ENCODE measurements around the gene FIGNL2.
A peak's percentile ranks its signal among the peaks of the same experiment; 100 is the strongest.
"Not testable (repeated sequence)": the region's sequence is repeated elsewhere in the genome, so short reads cannot be mapped to it uniquely, and the experiment has no call there.

The FIGNL2 gene

DNA sequence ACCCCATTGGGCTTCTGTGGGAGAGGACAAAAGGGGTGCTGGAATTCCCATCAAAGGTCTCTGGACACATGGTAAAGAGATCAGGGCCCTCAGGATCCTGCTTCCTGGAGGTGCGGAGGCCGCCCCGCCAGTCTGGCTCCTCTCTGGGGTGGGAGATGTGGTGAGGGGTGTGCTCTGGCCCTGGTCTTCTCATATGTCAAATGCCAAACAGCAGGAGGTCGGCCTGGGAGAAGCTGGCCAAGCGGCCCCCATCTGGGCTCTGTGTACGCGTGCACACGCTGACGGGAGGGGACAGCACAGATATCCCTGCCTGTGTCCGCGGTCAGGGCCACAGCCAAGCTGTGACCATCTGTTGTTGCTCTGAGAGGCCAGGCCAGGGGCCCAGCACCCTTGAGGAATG is 14.1 kb downstream of the FIGNL2 start:
- no peak for DNase-seq (ENCODE audit: low read depth)

DNA sequence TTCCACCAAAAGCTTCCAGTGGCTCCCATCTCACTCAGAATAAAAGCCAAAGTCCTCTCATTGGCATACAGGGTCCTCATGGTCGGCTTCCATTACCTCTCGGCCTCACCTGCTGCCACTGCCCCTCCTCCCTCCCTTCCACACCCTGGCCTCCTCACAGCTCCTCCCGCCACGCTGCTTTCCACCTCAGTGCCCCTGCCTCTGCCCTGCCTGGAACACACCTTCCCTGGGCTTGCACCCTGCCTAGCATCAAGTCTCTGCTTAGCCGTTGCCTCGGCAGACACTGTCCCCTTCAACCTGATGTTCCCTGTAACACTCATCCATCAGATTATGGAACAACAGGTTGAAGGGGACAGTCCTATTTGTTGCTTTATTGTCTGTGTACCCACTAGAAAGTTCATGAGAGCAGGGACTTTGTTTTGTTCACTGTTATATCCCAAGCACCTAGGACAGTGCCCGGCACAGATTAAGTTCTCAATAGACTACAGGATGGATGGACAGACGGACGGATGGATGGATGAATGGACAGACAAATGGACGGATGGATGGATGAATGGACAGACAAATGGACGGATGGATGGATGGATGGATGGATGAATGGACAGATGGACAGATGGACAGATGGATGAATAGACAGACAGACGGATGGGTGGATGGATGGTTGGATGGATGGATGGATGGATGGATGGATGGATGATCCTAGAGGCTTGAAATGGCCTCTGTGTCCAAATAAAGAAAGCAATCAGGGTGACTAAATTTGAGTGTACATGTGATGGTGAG is 14.9 kb downstream of the FIGNL2 start:
- no peak for DNase-seq (ENCODE audit: low read depth)

DNA sequence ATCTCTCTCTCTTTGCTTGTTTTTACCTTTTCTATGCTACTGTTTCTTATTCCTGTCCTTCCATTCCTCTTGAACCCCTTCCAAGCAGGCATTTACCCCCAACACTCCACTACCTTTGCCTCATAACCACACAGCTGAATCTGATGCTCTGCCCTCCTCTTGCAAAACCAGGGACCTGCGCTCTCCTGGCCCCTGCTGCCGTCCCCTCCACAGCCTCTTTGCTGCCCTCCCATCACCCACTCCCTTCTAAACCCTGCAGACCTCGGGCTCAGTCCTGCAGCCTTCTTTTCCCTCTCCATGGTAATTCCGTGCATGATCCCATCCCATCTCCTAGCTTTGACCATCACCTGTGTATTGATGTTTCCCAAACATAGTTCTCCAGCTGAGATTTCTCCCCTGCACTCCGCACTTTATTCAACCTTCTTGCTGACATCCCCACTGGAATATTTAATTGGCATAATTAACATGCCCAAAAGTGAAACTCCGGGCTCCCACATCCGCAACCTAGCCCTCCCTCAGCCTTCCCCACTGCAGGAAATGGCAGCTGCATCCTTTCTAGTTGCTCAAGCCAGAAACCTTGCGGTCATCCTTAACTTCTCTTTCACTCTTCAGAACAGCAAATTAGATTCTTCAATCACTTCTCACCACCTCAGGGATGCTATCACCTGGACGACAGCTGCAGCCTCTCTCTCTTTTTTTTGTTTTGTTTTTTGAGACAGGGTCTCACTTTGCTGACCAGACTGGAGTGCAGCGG is 16.0 kb downstream of the FIGNL2 start:
- DNase-seq (ENCODE audit: low read depth), result no peak

DNA sequence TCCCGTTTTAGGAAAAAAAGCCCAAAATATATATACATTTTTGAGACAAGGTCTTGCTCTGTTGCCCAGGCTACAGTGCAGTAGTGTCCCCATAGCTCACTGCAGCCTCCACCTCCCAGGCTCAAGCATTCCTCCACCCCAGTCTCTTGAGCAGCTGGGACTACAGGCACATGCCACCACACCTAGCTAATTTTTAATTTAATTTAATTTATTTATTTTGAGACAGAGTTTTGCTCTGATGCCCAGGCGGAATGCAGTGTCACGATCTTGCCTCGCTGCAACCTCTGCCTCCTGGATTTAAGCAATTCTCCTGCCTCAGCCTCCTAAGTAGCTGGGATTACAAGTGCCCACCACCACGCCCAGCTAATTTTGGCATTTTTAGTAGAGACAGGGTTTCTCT is 16.7 kb downstream of the FIGNL2 start:
- DNase-seq (ENCODE audit: low read depth), result not testable (repeated sequence)

DNA sequence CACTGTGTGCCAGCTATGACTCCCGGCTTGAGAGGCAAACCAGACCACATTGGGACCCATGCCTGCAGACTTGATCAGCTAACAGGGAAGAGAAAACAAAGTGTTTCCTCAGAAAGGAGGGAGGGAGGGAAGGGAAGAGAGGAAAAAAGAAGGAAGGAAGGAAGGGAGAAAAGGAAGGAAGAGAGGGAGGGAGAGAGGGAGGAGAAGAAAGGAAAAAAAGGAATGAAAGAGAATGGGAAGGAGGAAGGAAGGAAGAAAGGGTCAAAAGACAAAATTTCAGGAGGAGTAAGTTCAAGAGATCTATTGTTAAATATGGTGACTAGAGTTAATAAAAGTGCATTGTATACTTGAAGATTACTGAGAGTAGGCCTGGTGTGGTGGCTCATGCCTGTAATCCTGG is 18.9 kb downstream of the FIGNL2 start:
- DNase-seq (ENCODE audit: low read depth), result no peak

DNA sequence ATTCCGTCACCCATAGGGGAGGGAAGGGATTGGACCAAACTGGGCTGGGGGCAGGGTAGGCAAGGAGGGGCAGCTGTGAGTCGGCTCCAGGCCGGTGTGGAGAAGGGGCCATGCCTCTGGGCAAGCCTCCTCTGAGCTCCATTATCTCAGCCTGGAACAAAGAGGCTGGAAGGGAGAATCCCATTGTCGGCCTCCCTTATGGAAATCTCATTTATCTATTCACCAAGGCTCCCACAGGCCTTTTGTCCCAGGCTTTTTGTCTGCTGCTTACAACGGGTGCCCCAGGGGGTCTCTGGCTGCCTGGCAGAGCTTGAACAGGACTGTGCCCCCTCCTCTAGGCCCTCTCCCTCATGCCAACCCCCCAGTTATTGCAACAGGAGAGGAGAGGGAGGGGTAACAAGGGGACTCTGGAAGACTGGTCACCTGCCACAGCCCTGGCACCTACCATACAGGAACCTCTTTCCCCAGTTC is 19.5 kb downstream of the FIGNL2 start:
- no peak for DNase-seq (ENCODE audit: low read depth)

DNA sequence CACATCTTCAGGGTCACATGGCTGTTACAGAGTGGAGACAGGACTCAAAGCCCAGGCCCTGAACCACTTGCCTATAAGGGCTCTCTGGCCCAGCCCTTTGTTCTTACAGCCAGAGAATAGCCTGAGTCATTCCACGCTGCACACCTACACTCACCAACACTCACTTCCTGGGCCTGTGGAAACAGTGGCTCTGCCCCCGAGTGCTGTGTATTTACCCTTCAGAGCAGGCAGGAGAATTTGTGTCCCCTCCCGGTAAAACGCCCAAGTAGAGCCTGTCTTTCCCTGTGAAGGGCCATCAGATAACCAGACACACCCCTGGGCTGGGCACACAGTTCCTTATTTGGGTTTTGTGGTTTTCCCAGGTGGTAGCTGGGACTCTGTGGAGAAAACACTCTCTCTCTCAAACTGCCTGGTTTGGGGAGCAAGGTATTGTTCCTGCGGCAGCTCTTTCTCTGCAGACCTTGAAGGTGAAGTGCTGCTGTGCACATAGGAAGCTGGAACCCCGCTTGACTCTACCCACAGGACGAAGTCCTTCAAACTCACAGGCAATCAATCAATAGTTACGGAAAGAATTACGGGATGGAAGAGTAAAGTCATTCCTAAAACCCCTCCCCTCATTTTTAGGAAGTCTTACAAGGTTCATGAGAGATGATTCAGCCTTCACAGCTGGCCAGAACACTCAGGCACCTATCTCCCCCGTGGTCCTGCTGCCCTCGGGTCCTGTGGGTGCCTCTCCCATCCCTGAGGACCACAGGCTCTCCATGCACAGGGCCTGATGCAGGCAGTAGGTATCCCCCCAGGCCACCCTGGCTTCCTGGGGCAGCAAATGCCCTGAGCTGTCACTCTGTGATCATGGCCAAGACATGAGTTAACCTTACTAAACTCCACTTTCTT is 20.3 kb downstream of the FIGNL2 start:
- DNase-seq (ENCODE audit: low read depth), result no peak

DNA sequence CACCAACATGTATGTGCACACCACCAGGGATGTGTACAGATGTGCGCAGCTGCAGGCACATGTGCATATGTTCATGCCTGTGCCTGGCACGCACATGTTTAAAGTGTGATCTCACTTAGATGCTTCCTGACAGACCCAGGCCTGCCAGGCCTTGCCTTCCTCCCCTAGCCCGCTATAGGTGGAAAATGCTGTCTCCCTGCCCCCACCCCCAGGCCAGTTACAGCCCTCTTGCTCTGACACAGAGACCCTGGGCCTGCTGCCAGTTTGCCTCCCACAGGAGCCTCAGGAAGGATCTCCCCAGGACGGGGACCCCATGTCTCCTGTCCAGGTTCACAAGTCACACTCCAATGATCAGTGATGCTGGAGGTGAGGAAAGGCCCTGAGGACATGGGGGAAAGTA is 21.6 kb downstream of the FIGNL2 start:
- DNase-seq (ENCODE audit: low read depth), result no peak

DNA sequence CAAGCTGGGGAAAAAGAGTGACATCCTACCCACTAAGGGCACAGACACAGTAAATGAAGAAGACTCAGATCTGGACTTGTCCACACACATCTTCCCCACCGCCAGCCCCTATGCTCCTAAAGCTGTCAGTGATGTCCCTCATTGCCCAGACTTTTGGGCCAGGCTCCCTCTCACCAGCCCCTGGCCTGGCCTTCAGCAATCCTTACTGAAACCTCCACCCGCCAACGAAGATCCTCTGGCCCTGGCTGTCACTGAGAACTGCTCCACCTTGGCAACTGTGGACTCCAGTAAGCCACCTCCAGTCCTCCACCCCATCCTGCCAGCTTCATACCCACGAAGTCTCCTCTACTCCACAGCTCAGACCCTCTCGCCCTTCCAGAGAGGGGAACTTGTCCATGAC is 23.3 kb downstream of the FIGNL2 start:
- no peak for DNase-seq (ENCODE audit: low read depth)

DNA sequence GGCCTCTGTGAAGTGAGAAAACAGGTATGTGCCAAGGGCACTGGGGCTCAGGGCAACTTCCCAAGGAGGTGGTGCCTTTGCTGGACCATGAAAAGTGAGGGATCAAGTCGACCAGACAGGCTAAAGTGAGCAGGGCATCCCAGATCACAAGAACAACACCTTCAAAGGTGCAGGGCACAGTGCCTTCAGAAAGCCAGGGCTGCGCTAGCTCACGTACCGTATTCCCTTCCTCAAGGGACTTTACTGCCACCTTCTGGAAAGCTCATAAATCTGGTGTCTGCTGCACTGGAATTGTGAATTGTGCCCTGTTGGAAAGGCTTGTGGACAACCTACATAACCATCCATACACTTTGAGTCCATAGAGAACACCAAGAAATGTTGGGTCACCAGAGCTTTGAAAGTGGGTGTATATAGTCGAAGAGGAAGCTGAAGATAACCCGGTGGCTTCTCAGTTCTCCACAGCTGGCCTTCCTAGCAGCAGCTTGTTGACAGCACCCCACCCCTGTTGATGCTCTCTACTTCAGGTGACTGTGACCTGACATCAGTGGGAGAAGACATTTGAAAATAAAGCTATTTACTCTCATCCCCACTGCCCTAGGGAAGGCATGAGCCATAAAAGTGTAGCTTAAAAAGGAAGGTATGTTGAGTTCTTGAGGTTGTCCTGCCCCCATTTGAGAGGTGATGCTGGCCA is 24.5 kb downstream of the FIGNL2 start:
- no peak for DNase-seq (ENCODE audit: low read depth)

DNA sequence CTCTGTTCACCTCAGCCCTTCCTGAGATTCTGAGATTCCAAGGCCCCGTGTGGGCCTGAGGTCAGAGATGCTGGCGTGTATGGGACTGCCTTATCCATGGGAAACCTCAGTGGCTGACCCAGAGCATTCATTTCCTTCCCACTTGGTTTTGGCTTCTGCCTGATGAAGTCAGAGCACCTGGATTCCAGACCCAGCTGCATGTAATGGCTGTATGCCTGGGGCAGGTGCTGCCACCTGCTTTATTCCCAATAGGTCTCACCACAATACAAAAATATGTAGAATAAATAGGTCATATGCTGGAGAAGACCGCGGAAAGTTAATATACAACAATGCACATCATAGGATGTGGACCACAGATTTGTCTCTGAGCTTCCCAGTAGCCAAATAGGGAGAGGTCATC is 25.6 kb downstream of the FIGNL2 start:
- no peak for DNase-seq (ENCODE audit: low read depth)

DNA sequence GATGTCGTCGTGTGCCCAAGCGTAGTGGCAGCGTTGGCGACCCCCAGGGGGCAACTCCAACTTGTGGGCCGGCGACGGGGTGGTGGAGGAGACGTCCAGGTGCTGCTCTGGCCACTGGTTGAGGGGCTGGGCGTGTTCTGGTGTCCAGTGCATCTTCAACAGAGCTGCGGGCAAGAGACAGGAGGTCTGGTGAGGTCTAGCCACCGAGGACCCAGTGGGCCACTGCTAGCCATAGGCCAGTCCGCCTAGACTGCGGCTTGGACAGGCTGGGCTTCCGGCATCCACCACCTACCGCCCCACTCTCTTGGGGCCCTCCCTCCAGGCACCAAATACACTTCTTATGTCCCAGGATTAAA is 26.3 kb downstream of the FIGNL2 start:
- DNase-seq (ENCODE audit: low read depth), result no peak

DNA sequence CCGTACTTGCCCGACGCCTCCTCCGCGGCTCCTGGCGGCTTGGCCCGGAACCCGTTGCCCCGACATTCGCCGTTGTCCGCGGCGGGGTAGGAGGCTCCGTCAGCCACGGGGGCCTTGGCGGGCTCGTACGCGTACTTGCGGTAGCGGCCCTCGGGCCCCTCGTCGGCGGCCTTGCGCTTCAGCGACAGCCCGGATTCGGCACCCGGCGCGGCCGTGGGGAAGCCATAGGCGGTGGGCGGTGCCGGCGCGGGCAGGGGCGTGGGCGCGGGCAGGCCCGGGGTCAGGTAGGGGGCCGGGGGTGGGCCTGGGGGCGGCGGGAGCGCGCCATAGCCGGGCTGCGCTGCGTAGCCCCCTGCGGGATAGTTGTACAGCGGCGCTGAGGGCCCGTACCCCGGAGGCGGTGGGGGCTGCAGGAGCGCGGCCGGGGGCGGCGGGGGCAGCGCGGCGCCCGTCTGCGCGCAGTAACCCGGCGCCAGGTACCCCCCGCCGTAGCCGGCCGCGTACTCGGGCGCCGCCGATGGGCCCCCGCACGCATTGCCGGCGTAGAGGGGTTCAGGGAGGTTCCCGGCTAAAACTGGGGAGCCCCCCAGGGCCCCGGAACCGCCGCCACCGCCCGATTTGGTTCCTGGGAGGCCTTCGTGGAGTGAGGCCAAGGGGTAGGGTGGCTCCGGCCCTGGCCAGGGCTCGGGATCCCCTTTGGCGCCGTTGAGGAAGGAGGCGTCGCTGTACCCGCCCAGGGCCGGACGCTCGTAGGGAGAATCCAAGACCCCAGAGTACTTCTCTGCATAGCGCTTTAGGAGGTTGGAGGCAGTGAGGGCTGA is 26.9 kb downstream of the FIGNL2 start:
- peak; percentile 20 for DNase-seq (ENCODE audit: low read depth)

DNA sequence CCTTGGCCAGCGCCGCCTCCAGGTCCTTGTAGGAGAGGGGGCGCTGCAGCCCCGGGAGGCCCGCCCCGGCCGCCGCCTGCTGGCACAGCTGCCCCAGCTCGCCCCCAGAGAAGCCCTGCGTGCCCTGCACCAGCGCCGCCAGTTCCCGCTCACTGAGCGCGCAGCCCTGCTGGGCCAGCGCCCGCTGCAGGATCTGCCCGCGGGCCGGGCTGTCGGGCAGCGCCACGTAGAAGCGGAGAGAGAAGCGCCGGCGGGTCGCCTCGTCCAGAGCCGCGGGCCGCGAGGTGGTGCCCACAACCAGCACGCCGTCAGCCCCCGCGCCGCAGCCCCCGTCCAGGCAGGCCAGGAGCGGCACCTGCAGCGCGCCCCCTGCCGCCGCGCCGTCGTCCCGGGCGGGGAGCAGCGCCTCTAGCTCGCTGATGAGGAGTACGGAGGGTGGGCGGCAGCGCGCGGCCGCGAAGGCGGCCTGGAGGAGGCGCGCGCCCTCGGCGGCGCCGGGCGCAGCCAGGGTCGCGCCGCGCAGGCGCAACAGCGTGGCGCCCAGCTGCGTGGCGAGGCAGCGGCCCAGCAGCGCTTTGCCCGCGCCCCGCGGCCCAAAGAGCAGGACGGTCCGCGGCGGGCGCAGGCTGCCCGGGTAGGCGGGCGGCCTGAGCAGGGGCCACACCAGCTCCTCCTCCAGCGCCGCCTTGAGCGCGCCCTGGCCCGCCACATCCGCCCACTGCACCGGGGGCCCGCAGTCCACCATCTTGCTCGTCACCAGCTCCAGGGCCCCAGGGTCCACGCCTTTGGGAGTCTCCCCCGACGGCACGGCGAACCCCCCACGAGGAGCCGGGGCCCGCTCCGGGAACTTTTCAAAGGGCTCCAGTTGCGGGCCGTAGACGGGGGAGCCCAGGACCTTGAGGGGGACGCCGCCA is 27.7 kb downstream of the FIGNL2 start:
- peak; percentile 69 for DNase-seq (ENCODE audit: low read depth)

DNA sequence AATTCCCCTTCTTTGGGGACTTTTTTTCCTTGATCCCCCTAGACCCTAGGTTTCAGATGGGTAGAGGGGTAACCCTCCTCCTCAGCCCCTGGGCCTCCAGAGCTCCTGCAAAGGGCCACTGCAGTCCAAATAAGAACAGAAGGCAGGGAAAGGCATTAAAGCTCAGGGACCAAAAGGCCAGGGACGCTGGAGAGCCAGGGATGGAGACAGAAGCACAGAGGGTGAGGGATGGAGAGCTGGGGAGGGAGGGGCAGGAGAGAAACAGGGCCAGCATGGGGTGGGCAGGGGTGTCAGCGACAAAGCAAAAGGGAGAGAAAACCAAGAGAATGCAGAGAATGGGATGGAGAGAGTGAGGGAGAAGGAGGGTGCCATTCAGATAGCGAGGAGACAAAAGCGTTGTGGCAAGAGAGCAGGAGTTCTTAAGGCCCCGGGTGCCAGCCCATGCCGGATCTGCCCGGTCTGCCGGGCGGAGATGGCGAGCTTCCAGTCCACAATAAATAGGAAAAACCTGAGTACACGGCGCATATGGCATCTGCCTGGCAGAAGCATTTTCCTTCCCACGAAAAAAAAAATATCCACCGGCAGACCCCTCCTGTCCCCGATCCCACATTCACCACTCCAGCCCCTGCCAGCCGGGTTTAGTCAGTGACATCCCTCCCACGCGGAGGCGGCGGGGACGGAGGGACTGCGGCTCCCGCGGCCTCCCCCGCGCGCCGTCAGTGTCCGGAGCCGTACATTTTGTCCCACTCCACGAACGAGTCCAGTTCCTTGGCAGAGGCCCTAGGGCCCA is 28.6 kb downstream of the FIGNL2 start:
- DNase-seq (ENCODE audit: low read depth), result no peak

DNA sequence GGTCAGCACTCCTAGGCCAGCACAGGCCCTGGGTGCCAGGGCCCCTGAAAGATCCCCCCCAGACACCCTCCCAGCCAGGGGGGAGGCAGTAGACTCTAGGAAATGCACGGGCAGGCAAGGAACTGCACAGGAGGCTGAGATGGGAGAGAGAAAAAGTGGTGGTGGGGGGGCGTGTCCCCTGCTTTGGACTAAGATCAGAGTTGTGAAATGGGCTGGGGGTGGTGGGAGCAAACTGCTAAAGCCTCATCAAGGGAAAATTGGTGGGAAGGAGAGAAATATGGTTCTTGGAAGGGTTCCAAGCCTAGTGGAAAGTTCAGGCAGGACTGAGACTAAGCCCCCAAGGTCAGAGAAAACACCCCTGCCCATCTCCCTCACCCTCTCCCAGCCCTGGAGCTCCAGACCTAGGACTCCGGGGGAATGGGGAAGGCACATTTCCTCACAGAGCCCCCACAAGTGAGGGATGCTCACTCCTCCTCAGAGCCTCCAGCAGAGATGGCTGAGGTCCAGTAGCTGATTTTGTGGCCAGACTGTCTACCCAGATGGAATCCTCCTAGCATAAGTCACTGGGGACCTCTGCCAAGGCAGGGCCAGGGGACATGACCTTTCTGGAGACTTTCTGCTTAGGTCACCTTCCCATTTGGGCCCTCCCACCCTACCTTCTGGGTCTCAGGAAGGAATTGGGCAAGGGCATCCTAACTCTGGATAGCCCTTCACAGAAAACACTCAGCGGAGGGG is 29.8 kb downstream of the FIGNL2 start:
- DNase-seq (ENCODE audit: low read depth), result no peak

DNA sequence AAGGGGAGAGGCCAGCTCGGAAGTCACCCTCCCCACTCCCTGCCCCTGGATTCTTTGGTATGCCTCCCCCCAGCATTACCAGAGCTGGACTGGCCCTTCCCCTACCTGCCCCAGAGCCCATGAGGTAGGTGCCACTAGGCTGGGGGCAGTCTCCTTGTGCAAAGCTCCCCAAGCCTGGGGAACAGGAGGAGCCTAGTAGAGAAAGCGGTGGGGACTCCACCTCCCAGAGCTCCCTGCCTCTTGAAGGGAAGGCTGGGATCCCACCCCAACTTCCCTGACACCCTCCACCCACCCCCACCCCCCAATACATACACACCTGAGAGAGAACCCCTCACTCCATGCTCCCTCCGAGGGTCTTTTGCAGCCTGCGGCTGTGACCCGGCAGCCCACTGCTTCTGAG is 30.4 kb downstream of the FIGNL2 start:
- no peak for DNase-seq (ENCODE audit: low read depth)
